OCI-LY7 (cell line): Measurements from ENCODE around the gene KIRREL3.

Experiments
- EZH2phosphoT487 ChIP-seq: fragments of 200-600 bp; sonication (generic); IDR thresholded peaks from 2 replicates; pipeline ENCODE4 v1.6.1; 2018; ENCODE audit warnings: low read depth, borderline replicate concordance, mild to moderate bottlenecking, mixed run types, antibody characterized with exemption, low read length, moderate library complexity, mixed read lengths
- TF ChIP-seq, protein P1 (sequence below): fragments of 200-600 bp; sonication (generic); conservative IDR thresholded peaks from 2 replicates; pipeline ENCODE4 v1.5.1; 2014; ENCODE audit warnings: mild to moderate bottlenecking, antibody characterized with exemption, low read length, moderate library complexity, mixed read lengths

DNA sequence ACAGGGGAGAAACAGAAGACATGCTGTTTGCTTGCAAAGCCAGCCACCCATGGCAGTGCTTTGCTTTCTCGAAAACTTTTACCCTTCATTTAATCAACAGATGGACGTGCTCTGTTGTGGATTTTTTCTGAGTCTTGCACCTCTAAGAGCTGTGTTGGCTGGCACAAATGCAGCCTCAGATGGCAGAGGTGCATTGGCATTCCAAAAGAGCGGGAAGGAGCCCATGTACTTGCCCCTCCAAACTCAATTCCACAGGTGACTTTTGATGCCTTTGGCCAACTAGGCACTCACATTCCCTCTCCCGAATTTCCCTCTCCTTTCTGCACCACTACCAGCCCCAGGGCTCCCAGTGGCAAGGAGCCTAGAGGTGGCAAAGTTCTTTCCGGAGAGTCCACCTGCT, 1.2 kb downstream of the KIRREL3 start:
- no peak for TF ChIP-seq EZH2phosphoT487
- TF ChIP-seq, protein P1, sequence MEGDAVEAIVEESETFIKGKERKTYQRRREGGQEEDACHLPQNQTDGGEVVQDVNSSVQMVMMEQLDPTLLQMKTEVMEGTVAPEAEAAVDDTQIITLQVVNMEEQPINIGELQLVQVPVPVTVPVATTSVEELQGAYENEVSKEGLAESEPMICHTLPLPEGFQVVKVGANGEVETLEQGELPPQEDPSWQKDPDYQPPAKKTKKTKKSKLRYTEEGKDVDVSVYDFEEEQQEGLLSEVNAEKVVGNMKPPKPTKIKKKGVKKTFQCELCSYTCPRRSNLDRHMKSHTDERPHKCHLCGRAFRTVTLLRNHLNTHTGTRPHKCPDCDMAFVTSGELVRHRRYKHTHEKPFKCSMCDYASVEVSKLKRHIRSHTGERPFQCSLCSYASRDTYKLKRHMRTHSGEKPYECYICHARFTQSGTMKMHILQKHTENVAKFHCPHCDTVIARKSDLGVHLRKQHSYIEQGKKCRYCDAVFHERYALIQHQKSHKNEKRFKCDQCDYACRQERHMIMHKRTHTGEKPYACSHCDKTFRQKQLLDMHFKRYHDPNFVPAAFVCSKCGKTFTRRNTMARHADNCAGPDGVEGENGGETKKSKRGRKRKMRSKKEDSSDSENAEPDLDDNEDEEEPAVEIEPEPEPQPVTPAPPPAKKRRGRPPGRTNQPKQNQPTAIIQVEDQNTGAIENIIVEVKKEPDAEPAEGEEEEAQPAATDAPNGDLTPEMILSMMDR = no peak
